IMR-90 (cell line): ENCODE measurements around the gene ARHGAP10. TPM values are rescaled to one million over a fixed set of nuclear protein-coding genes. Genes with fewer than 3 reads are reported as not detected.

Experiments
- ATAC-seq: fragments of 200-7000 bp; cut with Tn5 transposase; 2 replicates; pipeline ENCODE4 v1.9.1; 2020; ENCODE audit warnings: low read depth, mild to moderate bottlenecking, moderate library complexity
- BruUV-seq: library from RNA; stranded (reverse); fragments of 400-500 nt; replicated peaks from 2 replicates; lab custom pipeline; 2021; lab: Mats Ljungman, UMichigan
- CTCF ChIA-PET: fragments of 300-600 bp; formaldehyde crosslinking; extraction: SDS; loops from one replicate; lab custom pipeline; 2021; ENCODE audit warnings: antibody characterized with exemption; lab: Yijun Ruan, JAX
- POLR2A ChIA-PET: fragments of 300-600 bp; sonication (Branson Sonifier 250); formaldehyde crosslinking; loops from one replicate; lab custom pipeline; 2022; ENCODE audit warnings: antibody characterized with exemption; ENCODE audit not compliant: unreplicated experiment; lab: Charles Lee
- DNase-seq: peaks from one replicate; pipeline ENCODE4 v3.0.0; 2013
- H2AFZ ChIP-seq: replicated peaks from 2 replicates; pipeline ENCODE3; 2013; ENCODE audit warnings: low read length, mild to moderate bottlenecking; ENCODE audit not compliant: poor library complexity
- H2AK5ac ChIP-seq: 2 replicates; pipeline ENCODE4 v1.6.1; 2013; ENCODE audit warnings: low read depth, low read length, inconsistent platforms
- H2AK9ac ChIP-seq: replicated peaks from 2 replicates; pipeline ENCODE3; 2013; ENCODE audit warnings: mild to moderate bottlenecking, low read depth, low read length, moderate library complexity; ENCODE audit not compliant: poor library complexity
- H2BK120ac ChIP-seq: 2 replicates; pipeline ENCODE4 v1.6.1; 2013; ENCODE audit warnings: low read depth, low read length, inconsistent platforms
- H2BK15ac ChIP-seq: 3 replicates; pipeline ENCODE4 v1.6.1; 2013; ENCODE audit warnings: low read depth, low read length, inconsistent platforms
- H2BK20ac ChIP-seq: 2 replicates; pipeline ENCODE4 v1.6.1; 2013; ENCODE audit warnings: low read depth, mild to moderate bottlenecking, inconsistent platforms, low read length, moderate library complexity
- H2BK5ac ChIP-seq: 2 replicates; pipeline ENCODE4 v1.6.1; 2013; ENCODE audit warnings: mild to moderate bottlenecking, low read depth, low read length, inconsistent platforms; ENCODE audit not compliant: poor library complexity, severe bottlenecking
- H3K14ac ChIP-seq: replicated peaks from 2 replicates; pipeline ENCODE4 v1.6.1; 2013; ENCODE audit warnings: low read depth, low read length, inconsistent platforms
- H3K18ac ChIP-seq: 2 replicates; pipeline ENCODE4 v1.6.1; 2013; ENCODE audit warnings: low read depth, low read length, control low read depth
- H3K23ac ChIP-seq: 2 replicates; pipeline ENCODE4 v1.6.1; 2013; ENCODE audit warnings: low read depth, low read length, inconsistent platforms
- H3K27ac ChIP-seq: 2 replicates; pipeline ENCODE4 v1.5.1; 2013; ENCODE audit warnings: mild to moderate bottlenecking, control low read depth, low read length; ENCODE audit not compliant: insufficient read depth
- H3K27me3 ChIP-seq: 2 replicates; pipeline ENCODE4 v1.6.1; 2013; ENCODE audit warnings: low read length; ENCODE audit not compliant: control insufficient read depth, insufficient read depth
- H3K36me3 ChIP-seq: 2 replicates; pipeline ENCODE4 v1.6.1; 2013; ENCODE audit warnings: low read length, mixed read lengths; ENCODE audit not compliant: control insufficient read depth, insufficient read depth
- H3K4ac ChIP-seq: 2 replicates; pipeline ENCODE4 v1.6.1; 2013; ENCODE audit warnings: low read depth, low read length, inconsistent platforms
- H3K4me1 ChIP-seq: 2 replicates; pipeline ENCODE4 v1.6.1; 2013; ENCODE audit warnings: low read length, mixed read lengths; ENCODE audit not compliant: control insufficient read depth, insufficient read depth
- H3K4me2 ChIP-seq: 2 replicates; pipeline ENCODE4 v1.6.1; 2013; ENCODE audit warnings: low read depth, mild to moderate bottlenecking, control low read depth, low read length, moderate library complexity
- H3K4me3 ChIP-seq: 2 replicates; pipeline ENCODE4 v1.5.1; 2013; ENCODE audit warnings: low read depth, mild to moderate bottlenecking, control low read depth, low read length, moderate library complexity; ENCODE audit not compliant: insufficient read depth
- H3K56ac ChIP-seq: 2 replicates; pipeline ENCODE4 v1.6.1; 2013; ENCODE audit warnings: low read length, inconsistent platforms; ENCODE audit not compliant: insufficient read depth; ENCODE audit errors: extremely low read depth
- H3K79me1 ChIP-seq, 2 experiments: 2 replicates each; pipeline ENCODE4 v1.6.1; 2013; ENCODE audit warnings: low read length in 2 of 2, inconsistent platforms in 1 of 2, low read depth in 1 of 2
- H3K9ac ChIP-seq: 2 replicates; pipeline ENCODE4 v1.6.1; 2013; ENCODE audit warnings: low read depth, low read length, control low read depth
- H3K9me1 ChIP-seq: 2 replicates; pipeline ENCODE4 v1.6.1; 2013; ENCODE audit warnings: low read length, inconsistent platforms; ENCODE audit not compliant: insufficient read depth
- H3K9me3 ChIP-seq: 2 replicates; pipeline ENCODE4 v1.6.1; 2013; ENCODE audit warnings: low read length; ENCODE audit not compliant: control insufficient read depth, insufficient read depth
- H4K20me1 ChIP-seq: 2 replicates; pipeline ENCODE4 v1.6.1; 2013; ENCODE audit warnings: low read length, inconsistent platforms; ENCODE audit not compliant: insufficient read depth
- H4K5ac ChIP-seq: 2 replicates; pipeline ENCODE4 v1.6.1; 2013; ENCODE audit warnings: mild to moderate bottlenecking, low read depth, low read length, control low read depth
- H4K8ac ChIP-seq, 2 experiments: 2 replicates each; pipeline ENCODE4 v1.6.1; 2013; ENCODE audit warnings: low read depth in 2 of 2, low read length in 2 of 2, control low read depth in 1 of 2, inconsistent platforms in 1 of 2
- H4K91ac ChIP-seq: 2 replicates; pipeline ENCODE4 v1.6.1; 2013; ENCODE audit warnings: low read depth, low read length, inconsistent platforms; ENCODE audit not compliant: insufficient read depth
- BHLHE40 ChIP-seq: fragments of 150-350 bp; IDR thresholded peaks from 2 replicates; pipeline ENCODE4 v1.6.1; 2016; ENCODE audit warnings: mild to moderate bottlenecking, low read depth, low read length
- CEBPB ChIP-seq: IDR thresholded peaks from 2 replicates; pipeline ENCODE4 v1.6.1; 2012; ENCODE audit warnings: low read depth, low read length, improper control_type of control experiment
- CHD1 ChIP-seq: IDR thresholded peaks from 2 replicates; pipeline ENCODE4 v1.6.1; 2012; ENCODE audit warnings: low read depth, low read length, improper control_type of control experiment
- FOS ChIP-seq: fragments of 150-350 bp; IDR thresholded peaks from 2 replicates; pipeline ENCODE4 v1.6.1; 2016; ENCODE audit warnings: low read depth, low read length
- MAFK ChIP-seq: IDR thresholded peaks from 2 replicates; pipeline ENCODE4 v1.6.1; 2012; ENCODE audit warnings: low read depth, low read length, improper control_type of control experiment
- MAZ ChIP-seq: IDR thresholded peaks from 2 replicates; pipeline ENCODE4 v1.6.1; 2012; ENCODE audit warnings: low read depth, mild to moderate bottlenecking, low read length, improper control_type of control experiment, moderate library complexity, borderline replicate concordance
- MXI1 ChIP-seq: IDR thresholded peaks from 2 replicates; pipeline ENCODE4 v1.6.1; 2012; ENCODE audit warnings: low read depth, mild to moderate bottlenecking, low read length, moderate library complexity, borderline replicate concordance
- NFE2L2 ChIP-seq: fragments of 150-350 bp; IDR thresholded peaks from 2 replicates; pipeline ENCODE4 v1.6.1; 2016; ENCODE audit warnings: low read depth, mild to moderate bottlenecking, low read length
- POLR2A ChIP-seq: IDR thresholded peaks from 2 replicates; pipeline ENCODE4 v1.6.1; 2012; ENCODE audit warnings: mild to moderate bottlenecking, low read depth, low read length
- RAD21 ChIP-seq: IDR thresholded peaks from 2 replicates; pipeline ENCODE4 v1.6.1; 2012; ENCODE audit warnings: low read length, improper control_type of control experiment
- RCOR1 ChIP-seq: IDR thresholded peaks from 2 replicates; pipeline ENCODE4 v1.6.1; 2012; ENCODE audit warnings: mild to moderate bottlenecking, low read length, improper control_type of control experiment; ENCODE audit not compliant: insufficient replicate concordance
- RFX5 ChIP-seq: IDR thresholded peaks from 2 replicates; pipeline ENCODE4 v1.8.0; 2012; ENCODE audit warnings: low read depth, mild to moderate bottlenecking, low read length, moderate library complexity
- WGBS, 2 experiments: methylation state at CpG; one replicate each; pipeline versions ENCODE4 v1.1.5 to v1.1.7; 2013; ENCODE audit warnings: missing lambda C conversion rate in 2 of 2; ENCODE audit not compliant: insufficient read length in 1 of 2; ENCODE audit errors: extremely low coverage in 2 of 2; 5-methylcytosine and 5-hydroxymethylcytosine counted together
- dilution Hi-C: fragments of 300-500 bp; cut with HindIII; formaldehyde crosslinking; loops from one replicate; pipeline ENCODE4 v1.14.3; 2018; ENCODE audit warnings: low sequenced_read_pairs; ENCODE audit not compliant: unreplicated experiment
- in situ Hi-C: fragments of 300-500 bp; cut with MboI; formaldehyde crosslinking; loops from 3 replicates; pipeline ENCODE4 v1.14.3; 2019; ENCODE audit warnings: low sequenced_read_pairs, inconsistent platforms, mixed read lengths
- intact Hi-C: fragments of 100-400 bp; cut with micrococcal nuclease; formaldehyde crosslinking; loops from 2 replicates; pipeline ENCODE4 v1.10.0; 2022
- polyA plus RNA-seq, 3 experiments: library from polyadenylated mRNA; depleted of rRNA; stranded (reverse); fragments of >200 nt; gene quantifications; 2 replicates each; pipeline ENCODE4 v1.2.3, GENCODE V29; 2012; ENCODE audit warnings: low replicate concordance in 1 of 3
- total RNA-seq: library from RNA; depleted of rRNA; stranded (reverse); fragments of >200 nt; gene quantifications from 2 replicates; pipeline ENCODE4 v1.2.3, GENCODE V29; 2012
- TF ChIP-seq, protein P1 (sequence below): fragments of 150-350 bp; IDR thresholded peaks from 2 replicates; pipeline ENCODE4 v1.6.1; 2017; ENCODE audit warnings: mild to moderate bottlenecking, antibody characterized with exemption, low read length, low read depth

Gene ARHGAP10
- total and polyA plus RNA-seq, 2 of the 4 experiments (the other 2 are of a cell fraction) = 27.1 to 29.4 TPM

- Histone ChIP-seq H2BK15ac (no peak overlapping the region), H4K8ac (no peak overlapping the region), H3K18ac (no peak overlapping the region), H3K23ac (no peak overlapping the region), H2BK20ac (no peak overlapping the region), H3K27ac (no peak overlapping the region), H3K4me2 (no peak overlapping the region), H3K4ac (no peak overlapping the region), H2AK5ac (no peak overlapping the region), H3K9ac (no peak overlapping the region), H3K9me3 (no peaks in the 10 kb centered on the region), H4K20me1 (no peaks in the 10 kb centered on the region), H3K4me3 (no peak overlapping the region), H4K91ac (no peak overlapping the region), H2BK5ac (no peak overlapping the region), H2AFZ (no peak overlapping the region), H3K14ac (no peak overlapping the region), H2BK120ac (no peak overlapping the region), H3K4me1 (no peaks in the 10 kb centered on the region), H3K27me3 (no peaks in the 10 kb centered on the region; the same call in 1 of the 2 replicates), H3K79me1 (no peaks in the 10 kb centered on the region), H3K9me1 (no peaks in the 10 kb centered on the region), H3K56ac (no peak overlapping the region), H4K5ac (no peak overlapping the region), H3K36me3 (no peaks in the 10 kb centered on the region), H2AK9ac (no peak overlapping the region)
- TF ChIP-seq NFE2L2 (no peak), MAFK (no peak), MXI1 (no peak), CHD1 (no peak), MAZ (no peak), CEBPB (no peak), FOS (no peak), POLR2A (no peak), RFX5 (no peak), RCOR1 (no peak), BHLHE40 (no peak), RAD21 (no peak)
- TF ChIP-seq, protein P1, sequence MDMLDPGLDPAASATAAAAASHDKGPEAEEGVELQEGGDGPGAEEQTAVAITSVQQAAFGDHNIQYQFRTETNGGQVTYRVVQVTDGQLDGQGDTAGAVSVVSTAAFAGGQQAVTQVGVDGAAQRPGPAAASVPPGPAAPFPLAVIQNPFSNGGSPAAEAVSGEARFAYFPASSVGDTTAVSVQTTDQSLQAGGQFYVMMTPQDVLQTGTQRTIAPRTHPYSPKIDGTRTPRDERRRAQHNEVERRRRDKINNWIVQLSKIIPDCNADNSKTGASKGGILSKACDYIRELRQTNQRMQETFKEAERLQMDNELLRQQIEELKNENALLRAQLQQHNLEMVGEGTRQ = no peak
- dilution Hi-C loops = no loop called here
- ChIA-PET POLR2A (no interaction called here), CTCF (no interaction called here)
- in situ Hi-C loops = no loop called here
- intact Hi-C loops = no loop called here
- ATAC-seq (no peak), DNase-seq (no peak)
- WGBS, 2 experiments = no CpG with 5 or more reads among the region's 4 CpGs
- BruUV-seq = no TSS peak
Observed at GRCh38 chr4:148116969-148117368, 385.1 kb downstream of the ARHGAP10 start.
